GM19351 (cell line): ENCODE results near the gene KIAA1614.

Experiments
- ATAC-seq: cut with Tn5 transposase; IDR thresholded peaks from one replicate; pipeline ENCODE4 v1.9.1; 2021; ENCODE audit warnings: mild to moderate bottlenecking, moderate library complexity; ENCODE audit not compliant: unreplicated experiment

Gene KIAA1614, protein sequence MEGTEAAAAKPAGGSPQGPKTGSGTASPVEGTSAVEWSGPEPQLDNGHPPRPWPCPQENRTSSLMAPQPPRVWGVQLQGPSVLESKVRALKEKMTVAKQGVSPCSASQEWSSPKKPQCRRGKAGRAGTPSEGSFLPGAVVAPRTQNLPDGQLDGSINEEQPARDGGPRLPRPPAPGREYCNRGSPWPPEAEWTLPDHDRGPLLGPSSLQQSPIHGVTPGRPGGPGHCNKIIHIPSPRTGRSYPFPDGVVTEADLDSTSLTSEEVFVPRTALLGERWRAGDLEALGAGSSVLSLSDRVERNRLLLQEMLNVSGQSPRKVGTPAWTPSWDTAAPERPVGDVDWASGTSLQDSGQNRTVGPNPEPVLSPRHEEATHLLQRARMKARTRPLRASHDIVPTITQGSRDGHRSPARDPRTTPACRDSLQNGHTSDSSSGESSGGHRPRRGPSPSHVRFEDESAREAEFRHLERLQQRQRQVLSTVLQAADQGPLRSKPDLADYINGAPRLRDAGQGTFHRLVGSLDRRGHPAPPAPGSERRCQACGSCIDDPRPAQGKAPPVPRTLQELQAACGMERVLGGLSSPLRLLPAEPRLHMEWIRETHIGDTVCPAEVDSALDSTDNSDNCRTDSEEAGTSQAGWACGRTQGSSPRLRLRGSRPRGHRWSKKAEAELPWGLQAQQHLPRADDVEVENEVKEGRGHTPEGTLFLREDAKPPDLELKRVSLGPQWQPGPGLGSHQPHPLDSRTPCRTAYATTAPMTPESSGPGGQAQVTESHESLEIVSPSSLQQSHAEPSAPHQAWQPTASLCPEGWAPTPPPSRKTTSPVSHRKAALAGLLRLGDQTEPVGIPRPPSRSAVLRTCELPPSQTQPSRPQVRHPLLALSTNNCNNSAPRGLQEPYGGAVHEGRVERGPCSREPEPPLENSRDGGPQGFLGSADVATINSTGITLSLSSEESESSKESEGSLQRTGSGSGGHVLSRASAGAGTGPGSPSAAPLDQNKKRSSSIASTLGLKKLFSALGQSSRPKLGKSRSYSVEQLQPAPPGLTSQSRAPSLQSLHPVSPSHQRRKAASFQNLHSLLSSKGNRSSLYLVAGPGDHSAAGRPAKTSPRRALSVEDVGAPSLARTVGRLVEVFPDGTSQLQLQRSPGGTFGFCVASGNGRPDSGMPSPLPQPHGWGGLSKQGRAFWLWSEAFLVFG

DNA sequence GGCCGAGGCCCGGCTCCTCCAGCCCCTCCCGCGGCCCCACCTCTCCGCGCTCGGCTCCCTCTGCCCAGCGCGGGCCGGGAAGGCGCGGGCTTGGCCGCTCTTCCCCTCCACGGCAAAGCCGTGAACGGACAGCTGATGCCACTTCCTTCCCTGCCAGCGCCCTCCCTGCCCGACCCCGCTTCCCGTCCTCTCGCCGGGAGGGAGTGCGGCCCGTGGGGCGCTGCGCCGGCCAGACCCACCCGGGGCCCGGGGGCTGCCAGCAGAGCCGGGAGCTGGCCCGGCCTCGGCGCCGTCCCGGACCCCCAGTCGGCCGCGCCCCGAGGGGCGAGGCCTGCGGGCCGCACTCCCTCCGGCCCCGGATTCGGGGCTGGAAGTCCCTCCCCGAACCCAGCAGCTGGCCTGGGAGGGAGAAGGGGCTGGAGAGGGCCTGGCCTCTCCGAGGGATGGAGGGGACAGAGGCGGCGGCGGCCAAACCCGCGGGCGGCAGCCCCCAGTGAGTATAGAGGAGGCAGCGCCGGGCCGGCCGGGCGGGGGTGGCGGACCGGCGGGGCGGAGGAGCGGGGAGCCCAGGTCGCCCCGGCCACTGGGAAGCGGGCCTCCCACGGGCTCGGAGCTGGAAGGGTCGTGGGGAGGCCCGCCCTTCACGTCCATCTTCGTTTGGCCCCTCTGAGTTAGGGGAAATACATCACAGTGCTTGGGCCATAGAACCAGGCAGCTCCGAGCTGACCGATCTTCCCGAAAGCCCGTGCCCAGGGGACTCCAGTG lies at the start of gene KIAA1614:
Gene KIAA1614 (plus strand): TSS at position 97 of the 765 bp plus-strand sequence. CDS start 347 bp downstream, at position 444.
- ATAC-seq: no peak

DNA sequence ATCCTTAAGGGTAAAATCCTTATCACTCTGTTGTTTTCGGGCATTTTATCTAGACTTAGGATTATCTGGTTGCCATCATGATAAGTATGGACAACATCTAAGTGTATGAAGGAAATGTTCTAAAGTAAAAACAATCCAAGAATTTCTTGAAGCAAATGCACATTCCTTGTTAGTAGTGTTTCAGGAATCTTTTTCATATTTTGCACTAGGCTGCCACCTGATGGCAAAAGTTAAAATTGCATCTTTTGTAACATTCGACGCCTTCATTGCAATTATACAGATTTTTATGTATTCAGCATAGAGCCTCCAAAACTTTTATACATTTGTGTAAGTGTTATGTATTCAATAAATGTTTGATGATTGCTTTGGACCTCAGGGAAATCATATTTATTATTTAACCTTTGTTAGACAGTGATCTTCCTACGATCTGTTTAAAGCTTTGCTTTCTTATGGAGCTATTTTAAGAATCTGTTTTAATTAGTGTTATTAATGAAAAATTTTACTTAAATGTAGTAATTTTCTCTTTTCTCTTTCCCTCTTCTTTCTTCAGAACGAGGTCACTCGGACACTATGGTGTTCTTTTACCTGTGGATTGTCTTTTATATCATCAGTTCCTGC lies 49.4 kb upstream of the KIAA1614 start:
- ATAC-seq: no peak

DNA sequence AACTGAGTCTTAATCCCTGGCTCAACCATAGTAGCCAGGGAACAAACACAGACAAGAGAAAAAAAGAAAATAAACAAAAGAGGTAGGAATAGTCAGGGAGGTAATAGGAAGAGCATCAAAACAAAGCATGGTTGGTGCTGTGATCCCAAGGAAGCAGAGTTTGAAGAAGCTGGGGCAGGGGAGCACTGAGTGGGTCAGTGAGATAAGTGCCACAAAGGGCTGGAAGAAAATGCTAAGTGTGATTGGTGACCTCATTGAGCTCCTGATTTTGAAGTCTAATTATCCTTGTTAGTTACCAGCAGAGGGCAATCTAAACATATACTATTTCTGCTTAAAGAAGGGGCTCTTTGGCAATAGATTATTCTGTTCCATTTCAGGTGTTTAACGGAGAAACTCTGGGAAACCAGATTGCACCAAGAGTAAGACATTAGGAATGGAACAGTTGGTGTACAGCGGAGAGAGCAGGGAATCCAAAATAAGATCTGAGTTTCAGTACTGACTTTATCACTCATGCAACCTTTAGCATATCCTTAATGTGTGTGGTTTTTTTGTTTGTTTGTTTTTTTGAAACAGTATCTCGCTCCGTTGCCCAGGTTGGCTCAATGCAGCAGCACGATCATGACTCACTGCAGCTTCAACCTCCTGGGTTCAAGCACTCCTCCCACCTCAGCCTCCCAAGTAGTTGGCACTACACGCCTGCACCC lies 30.7 kb upstream of the KIAA1614 start:
- ATAC-seq: peak; percentile 59

DNA sequence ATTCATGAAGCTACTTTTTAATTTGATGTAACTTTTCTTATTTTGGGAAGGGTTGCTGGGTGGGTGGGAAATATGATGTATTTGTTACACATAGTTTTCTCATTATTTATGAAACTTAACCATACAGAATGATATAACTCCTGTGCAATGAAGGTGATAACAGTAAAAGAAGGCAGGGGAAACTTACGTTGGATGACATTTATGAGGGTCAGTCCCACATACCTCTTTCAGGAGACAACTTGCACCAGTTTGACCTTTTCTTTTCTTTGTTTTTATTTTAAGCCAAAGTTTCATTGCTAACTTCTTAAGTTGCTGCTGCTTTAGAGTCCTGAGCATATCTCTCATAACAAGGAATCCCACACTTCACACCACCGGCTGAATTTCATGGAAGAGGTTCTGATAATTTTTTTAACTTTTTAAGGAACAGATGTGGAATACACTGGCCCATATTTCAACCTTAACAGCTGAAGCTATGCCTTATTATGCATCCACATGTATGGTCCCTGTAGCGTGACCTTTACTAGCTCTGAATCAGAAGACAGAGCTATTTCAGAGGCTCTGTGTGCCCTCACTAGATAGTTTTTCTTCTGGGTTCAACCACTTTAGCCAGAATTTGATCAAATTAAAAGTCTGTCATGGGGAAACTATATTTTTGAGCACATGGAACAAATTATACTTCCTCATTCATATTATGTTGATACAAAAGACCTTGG lies 28.0 kb upstream of the KIAA1614 start:
- no peak for ATAC-seq

DNA sequence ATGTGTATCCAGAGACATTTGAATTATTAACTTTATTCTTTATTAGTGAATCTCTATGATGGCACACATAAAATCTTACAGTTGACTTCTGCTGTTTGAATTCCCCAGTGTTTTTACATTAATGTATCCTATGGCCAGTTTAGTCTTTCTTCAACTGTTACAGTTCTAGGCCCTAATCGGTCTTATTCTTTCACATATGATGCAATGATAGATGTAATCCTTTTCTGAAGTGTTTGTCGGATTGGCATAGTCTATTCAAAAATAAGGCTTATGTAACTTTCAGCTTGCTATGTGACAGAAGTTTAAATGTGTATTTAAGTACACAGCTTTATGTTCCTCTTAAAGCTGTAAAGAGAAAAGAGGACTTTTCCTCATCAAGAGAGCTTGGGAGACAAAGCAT lies 26.4 kb upstream of the KIAA1614 start:
- no peak for ATAC-seq

DNA sequence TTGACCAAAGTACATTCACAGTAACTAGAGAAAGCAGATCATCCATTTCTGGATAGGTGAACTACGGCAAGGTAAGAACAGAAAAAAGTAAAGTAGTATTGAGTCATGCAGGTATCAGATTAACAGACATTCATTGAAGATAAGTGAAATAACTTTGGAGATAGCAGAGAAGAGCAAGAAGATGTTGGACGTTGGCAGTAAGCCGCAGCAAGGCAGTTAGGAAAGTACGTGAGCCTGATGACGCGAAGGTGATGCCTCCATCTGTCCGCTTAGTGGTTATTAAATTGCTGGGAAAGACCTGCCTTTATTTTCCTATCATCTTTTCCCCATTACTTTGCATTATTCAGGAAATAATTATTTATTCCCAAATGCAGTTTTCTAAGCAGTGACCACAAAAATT lies 24.9 kb upstream of the KIAA1614 start:
- no peak for ATAC-seq

DNA sequence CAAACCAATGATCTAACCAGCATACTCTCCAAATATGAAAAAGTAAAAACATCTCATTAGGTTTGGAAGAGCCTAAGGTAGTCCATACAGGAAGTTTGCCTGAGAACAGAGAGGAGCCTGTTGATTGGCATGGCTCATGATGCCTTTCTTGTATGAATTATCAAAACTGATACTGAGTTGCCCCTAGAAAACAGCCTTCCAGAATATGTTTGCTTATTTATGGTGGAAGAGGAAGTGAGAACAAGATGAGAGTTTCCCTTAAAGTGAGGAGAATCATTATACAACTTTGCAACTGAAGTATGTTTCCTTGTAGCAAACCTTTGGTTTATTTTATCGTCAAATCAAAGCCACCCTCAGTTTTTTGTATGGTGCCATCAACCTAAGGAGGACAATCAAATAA lies 23.8 kb upstream of the KIAA1614 start:
- peak; percentile 88 for ATAC-seq

DNA sequence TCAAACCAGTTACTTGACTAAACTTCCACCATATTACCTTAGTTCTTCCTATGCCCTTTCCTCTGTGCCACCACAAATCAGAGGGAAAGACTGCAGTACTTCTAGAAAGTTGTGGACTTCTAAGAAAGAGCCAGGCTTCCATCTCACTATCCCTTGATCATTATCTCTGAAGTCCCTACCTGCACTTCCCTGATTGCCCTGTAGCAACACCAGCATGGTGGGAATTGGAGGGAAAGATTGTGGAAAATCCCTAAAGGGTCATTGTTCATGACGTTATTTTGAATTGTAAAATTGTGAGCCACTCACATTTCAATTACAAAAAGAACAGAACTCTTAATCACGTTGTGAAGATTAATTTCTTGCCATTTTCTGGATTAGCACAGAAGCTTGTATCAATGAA lies 23.4 kb upstream of the KIAA1614 start:
- ATAC-seq: no peak

DNA sequence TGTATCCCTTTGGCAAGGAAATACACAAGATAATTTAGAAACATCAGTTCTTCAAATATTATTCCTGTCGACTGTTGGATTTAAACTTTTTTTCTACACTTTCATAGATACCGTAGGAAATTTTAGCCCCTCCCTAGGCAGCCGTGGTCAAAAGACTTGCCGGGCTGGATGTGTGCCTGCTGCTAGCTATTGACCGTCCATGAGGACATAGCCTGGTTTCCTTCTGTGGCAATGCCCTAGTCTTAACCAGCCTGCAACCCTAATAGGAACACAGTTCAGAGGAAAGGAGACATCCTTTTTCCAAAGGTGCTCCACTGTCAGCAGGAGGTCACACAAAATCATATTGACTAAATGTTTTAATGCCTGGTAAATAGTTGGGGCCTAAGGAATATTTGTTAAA lies 20.4 kb upstream of the KIAA1614 start:
- ATAC-seq: no peak

DNA sequence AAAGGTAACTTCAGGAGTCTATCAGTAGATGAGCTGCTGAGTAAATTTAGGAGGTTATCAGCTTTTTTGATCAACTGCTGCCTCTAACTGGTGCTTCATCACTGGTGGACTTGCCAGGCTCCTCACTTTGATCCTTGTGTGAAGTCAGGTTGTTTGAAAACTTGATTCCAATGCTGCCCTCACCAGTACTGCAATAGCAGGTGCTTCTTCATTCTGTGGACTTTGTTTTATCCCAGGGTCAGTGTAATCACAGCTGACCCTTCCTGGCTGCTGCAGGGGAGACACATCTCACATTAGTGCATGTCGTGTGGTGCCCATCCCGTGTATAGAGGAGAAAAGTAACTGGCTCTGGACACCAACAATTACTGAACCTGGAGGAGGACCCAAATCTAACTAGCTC lies 20.0 kb upstream of the KIAA1614 start:
- no peak for ATAC-seq

DNA sequence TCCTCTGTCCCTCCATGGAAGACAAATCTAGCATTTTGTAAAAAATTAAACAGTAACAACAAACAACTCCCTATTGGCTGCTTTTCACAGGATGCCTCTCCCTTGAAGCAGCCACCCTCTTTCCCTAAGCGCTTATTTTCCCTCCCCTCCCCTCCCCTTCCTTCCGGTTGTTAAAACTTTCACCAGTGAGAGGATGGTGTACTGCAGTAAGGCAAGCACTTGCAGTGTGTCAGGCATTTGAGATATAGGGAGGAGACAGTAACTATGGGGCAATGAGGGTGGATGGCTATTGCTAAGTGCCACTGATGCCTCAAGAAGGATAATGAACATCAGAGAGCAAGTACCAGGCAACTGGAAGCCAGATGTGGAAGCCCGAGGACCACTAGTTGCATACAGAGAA lies 19.1 kb upstream of the KIAA1614 start:
- no peak for ATAC-seq

DNA sequence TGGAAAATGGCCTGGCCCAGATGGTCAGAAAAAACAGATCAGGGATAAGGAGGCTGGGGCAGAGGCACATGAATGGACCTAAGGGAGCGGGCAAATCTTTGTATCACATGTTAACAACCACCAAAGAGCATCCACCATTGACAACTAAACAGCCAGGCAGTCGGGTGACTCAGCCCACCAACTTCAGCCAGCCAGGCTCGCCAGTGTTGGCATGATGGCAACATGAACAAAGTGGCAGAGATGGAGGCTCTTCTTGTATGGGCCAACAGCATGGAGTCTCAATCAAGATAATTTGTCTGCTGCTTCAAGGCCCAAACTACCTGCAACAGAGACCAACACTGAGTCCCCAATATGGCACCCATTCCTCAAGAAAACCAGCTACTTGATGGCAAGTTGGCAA lies 16.5 kb upstream of the KIAA1614 start:
- no peak for ATAC-seq

DNA sequence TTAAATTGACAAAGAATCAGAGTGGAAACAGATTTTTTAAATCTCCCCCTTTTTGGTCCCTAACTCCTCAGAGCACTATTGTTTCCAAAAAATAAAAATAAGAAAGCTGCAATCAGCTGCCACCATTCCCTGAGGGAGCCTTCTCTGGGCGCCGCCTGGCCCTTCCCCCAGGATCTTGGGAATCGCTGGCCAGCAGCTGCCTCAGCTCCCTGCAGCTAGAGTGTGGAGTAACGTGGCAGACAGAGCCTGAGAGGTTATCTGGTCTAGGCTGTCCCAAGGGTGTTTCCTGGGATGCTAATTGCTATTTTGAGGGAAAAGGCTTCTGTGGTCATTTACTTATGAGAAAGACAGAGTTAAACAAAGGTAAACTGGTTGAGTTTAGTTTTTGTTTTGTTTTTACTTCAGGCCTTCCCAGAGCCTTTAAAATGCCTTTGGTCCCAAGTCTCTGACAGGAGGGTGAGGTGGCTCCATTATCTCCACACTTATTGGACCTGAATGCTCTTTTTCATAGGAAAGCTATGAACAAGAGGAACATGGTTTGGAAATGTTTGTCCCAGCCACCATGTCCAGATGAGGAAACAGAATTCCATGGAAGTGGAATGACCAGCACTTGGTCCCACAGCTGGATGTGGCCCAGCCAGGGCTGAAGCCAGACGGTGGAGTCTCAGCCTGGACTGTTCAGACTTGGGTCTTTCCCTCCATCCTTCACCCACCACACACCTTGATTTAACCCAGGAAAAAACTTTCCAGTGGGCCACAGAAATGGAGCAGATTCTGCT lies 14.1 kb upstream of the KIAA1614 start:
- ATAC-seq: no peak

DNA sequence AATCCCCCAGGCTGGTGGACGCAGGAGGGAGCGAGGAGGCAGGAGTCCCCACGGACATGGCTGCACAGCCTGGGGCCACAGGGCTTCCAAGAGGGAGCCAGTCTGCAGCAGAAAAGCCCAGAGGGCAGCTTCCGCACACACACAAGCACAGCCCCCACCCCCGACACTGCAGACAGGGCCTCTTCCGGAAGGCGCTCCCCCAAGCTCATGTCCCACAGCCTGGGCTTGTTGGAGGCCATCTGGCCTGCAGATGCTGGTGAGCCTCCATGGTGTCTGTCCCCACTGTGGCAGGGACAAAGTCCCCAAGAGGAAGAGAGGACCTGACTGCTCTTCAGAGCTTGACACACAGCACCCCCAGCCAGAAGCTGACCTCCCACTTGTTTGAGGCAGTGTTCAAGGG lies 13.4 kb upstream of the KIAA1614 start:
- no peak for ATAC-seq

DNA sequence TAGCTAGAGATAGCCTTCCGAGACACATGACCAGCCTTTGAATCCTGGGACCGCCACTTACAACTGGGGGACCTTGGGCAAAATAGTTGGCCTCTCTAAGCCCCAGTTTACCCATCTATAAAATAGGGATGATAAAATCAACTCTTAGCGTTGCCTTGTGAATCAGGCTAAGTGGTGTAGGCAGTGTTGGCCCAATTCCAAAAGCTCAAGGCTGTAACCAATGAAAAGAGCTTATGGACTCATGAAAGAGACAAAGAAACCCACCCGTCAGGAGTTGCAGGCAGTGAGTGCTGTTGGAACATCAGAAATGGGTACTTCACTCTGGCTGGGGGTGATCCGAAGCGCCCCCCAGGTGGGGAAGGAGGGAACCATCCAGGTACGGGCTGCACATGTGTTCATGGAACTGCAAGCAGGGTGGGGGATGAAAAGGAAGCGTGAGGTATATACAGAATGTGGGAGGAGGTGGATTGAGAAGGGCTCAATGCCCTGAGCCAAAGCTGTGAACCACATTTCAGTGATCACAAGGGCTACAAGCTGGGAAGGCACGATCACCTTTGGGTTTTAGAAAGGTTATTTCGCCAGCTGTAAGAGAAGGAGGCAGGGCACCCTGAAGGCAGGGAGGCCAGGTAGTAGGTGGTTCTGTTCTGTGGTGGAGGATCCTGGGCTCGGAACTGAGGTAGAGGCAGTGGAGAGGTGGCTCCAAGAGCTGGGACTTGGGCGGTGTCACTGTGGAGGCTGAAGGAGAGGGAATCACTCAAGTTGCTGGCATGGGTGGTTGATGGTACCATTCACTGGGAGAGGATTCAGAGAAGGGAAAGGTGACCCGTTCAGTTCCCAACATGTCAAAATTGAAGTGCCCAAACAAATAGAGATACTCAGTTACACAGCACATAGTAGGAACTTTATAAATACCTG lies 11.4 kb upstream of the KIAA1614 start:
- no peak for ATAC-seq

DNA sequence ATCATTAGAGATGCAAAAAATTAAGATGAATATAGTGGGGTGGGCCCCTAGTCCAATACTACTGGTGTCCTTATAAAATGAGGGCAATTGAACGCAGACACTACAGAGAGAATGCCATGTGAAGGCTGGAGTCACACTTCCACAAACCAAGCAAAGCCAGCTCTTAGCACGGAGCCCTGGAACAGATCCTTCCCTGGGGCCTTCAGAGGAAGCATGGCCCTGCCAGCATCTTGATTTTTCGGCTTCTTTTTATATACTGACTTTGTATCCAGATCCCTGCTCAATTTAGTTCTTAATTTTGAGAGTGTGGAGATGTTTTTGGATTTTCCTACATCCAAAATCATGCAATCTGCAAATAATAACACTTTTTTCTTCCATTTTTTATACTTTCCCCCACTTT lies 10.2 kb upstream of the KIAA1614 start:
- ATAC-seq: no peak

DNA sequence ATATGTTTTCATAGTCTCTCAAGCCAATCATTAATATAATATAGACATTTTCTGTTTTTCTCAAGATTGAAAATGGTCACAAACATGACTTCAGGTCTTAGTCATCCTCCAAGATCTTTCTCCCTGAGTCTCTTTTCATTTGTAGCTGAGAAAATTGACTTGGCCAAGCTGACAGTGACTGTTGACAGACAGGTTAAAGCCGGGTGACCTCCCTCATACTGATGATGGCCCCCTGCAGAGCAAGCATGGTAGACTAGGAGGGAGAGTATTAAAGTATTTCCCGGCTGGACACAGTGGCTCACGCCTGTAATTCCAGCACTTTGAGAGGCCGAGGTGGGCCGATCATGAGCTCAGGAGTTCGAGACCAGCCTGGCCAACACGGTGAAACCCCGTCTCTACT lies 6.8 kb upstream of the KIAA1614 start:
- ATAC-seq: no peak
